ENCODE data around the gene SLC1A2. TPM values are rescaled to one million over a fixed set of nuclear protein-coding genes. Genes with fewer than 3 reads are reported as not detected.

Gene SLC1A2
- total and polyA plus RNA-seq, 2 donors (not counting 3 experiments of a cell fraction or from before 2014, with no cell fraction given): not detected

DNA sequence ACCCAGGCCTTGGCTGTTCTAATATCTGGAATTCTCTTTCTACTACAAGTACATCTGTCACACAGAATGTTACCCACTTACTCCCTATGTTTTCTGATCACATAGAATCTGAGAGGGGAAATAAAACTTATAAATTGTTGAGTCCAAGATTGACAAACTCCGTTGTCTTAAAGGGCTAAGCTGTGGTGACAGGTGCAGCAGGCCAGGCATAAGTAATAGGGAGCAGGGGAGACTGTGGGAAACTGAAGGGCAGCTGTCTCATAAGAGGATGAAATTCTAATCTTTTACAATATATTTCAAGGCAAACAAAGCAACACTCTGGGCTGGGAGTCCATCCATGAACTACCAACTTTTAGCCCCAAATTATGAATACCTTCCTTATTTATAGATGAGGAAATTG, 133.9 kb downstream of the SLC1A2 start:
- no TSS peak for BruUV-seq (replicated peaks)
- no peaks in the 10 kb centered on the region for H3K27me3 ChIP-seq (ENCODE audit: control insufficient read depth in 2 of 2, insufficient read depth in 2 of 2, low read length in 2 of 2)
- dilution Hi-C loops (cut with MboI; ENCODE audit: extremely low pct_ligation_motif_present, low sequenced_read_pairs) (no loop called here), intact Hi-C loops (cut with micrococcal nuclease) (no loop called here)
- TF ChIP-seq, protein P1, sequence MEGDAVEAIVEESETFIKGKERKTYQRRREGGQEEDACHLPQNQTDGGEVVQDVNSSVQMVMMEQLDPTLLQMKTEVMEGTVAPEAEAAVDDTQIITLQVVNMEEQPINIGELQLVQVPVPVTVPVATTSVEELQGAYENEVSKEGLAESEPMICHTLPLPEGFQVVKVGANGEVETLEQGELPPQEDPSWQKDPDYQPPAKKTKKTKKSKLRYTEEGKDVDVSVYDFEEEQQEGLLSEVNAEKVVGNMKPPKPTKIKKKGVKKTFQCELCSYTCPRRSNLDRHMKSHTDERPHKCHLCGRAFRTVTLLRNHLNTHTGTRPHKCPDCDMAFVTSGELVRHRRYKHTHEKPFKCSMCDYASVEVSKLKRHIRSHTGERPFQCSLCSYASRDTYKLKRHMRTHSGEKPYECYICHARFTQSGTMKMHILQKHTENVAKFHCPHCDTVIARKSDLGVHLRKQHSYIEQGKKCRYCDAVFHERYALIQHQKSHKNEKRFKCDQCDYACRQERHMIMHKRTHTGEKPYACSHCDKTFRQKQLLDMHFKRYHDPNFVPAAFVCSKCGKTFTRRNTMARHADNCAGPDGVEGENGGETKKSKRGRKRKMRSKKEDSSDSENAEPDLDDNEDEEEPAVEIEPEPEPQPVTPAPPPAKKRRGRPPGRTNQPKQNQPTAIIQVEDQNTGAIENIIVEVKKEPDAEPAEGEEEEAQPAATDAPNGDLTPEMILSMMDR (IDR thresholded peaks at IDR 0.05; ENCODE audit: extremely low read depth in 1 of 2, insufficient read depth in 1 of 2, low read depth in 1 of 2, low read length in 2 of 2): no peak
- TF ChIP-seq MYC (IDR thresholded peaks at IDR 0.05; ENCODE audit: low read depth, low read length) (no peak), EZH2 (IDR thresholded peaks at IDR 0.05; ENCODE audit: borderline replicate concordance, low read depth, low read length, severe bottlenecking) (no peak), POLR2A (IDR thresholded peaks at IDR 0.05; ENCODE audit: low read depth, low read length) (no peak)
- H3K4me2 ChIP-seq (ENCODE audit: insufficient read depth, low read length): no peak overlapping the region
- no peaks in the 10 kb centered on the region for H3K9me3 ChIP-seq (replicated peaks; ENCODE audit: control insufficient read depth, insufficient read depth, low read length)
- H3K27ac ChIP-seq (ENCODE audit: insufficient read depth, low read depth, low read length): no peak overlapping the region
- H3K9ac ChIP-seq (replicated peaks; ENCODE audit: extremely low read depth, insufficient read depth, low read length): no peak overlapping the region
- POLR2A ChIA-PET: no interaction called here
- DNase-seq (ENCODE audit: low read depth, low spot score) (no peak), FAIRE-seq (no peak)
- H3K9me1 ChIP-seq (replicated peaks; ENCODE audit: control insufficient read depth, extremely low read depth, insufficient read depth, low read length): no peaks in the 10 kb centered on the region
- peaks cover 12% of the 10 kb centered on the region for H3K4me1 ChIP-seq (ENCODE audit: control insufficient read depth, extremely low read depth, insufficient read depth, low read length)
- no peak overlapping the region for H3K4me3 ChIP-seq (replicated peaks in 1 of 3; ENCODE audit: insufficient read depth in 1 of 3, low read depth in 1 of 3, low read length in 3 of 3)
- CTCF ChIA-PET: no interaction called here
- H4K20me1 ChIP-seq (replicated peaks; ENCODE audit: control insufficient read depth, extremely low read depth, insufficient read depth, low read length): no peaks in the 10 kb centered on the region
- H3K36me3 ChIP-seq (ENCODE audit: control insufficient read depth in 2 of 2, extremely low read depth in 1 of 2, insufficient read depth in 2 of 2, low read length in 2 of 2): no peaks in the 10 kb centered on the region
- H2AFZ ChIP-seq (ENCODE audit: low read depth, low read length): no peak overlapping the region
- H3K79me2 ChIP-seq (ENCODE audit: control insufficient read depth, insufficient read depth, low read length): no peaks in the 10 kb centered on the region

- dilution Hi-C loops (cut with MboI; ENCODE audit: extremely low pct_ligation_motif_present, low sequenced_read_pairs): no loop called here
- Histone ChIP-seq H4K20me1 (replicated peaks; ENCODE audit: control insufficient read depth, extremely low read depth, insufficient read depth, low read length) (no peaks in the 10 kb centered on the region), H3K27me3 (ENCODE audit: control insufficient read depth in 2 of 2, insufficient read depth in 2 of 2, low read length in 2 of 2) (no peaks in the 10 kb centered on the region), H3K36me3 (ENCODE audit: control insufficient read depth in 2 of 2, extremely low read depth in 1 of 2, insufficient read depth in 2 of 2, low read length in 2 of 2) (no peaks in the 10 kb centered on the region), H3K4me2 (ENCODE audit: insufficient read depth, low read length) (no peak overlapping the region), H3K9me1 (replicated peaks; ENCODE audit: control insufficient read depth, extremely low read depth, insufficient read depth, low read length) (no peaks in the 10 kb centered on the region), H3K4me1 (ENCODE audit: control insufficient read depth, extremely low read depth, insufficient read depth, low read length) (no peaks in the 10 kb centered on the region), H3K9me3 (replicated peaks; ENCODE audit: control insufficient read depth, insufficient read depth, low read length) (no peaks in the 10 kb centered on the region), H2AFZ (ENCODE audit: low read depth, low read length) (no peak overlapping the region), H3K79me2 (ENCODE audit: control insufficient read depth, insufficient read depth, low read length) (no peaks in the 10 kb centered on the region), H3K4me3 (replicated peaks in 1 of 3; ENCODE audit: insufficient read depth in 1 of 3, low read depth in 1 of 3, low read length in 3 of 3) (no peak overlapping the region), H3K9ac (replicated peaks; ENCODE audit: extremely low read depth, insufficient read depth, low read length) (no peak overlapping the region), H3K27ac (ENCODE audit: insufficient read depth, low read depth, low read length) (no peak overlapping the region)
- no TSS peak for BruUV-seq (replicated peaks)
- TF ChIP-seq, protein P1 (IDR thresholded peaks at IDR 0.05; ENCODE audit: extremely low read depth in 1 of 2, insufficient read depth in 1 of 2, low read depth in 1 of 2, low read length in 2 of 2): no peak
- TF ChIP-seq MAX (IDR thresholded peaks at IDR 0.05; ENCODE audit: insufficient read depth, insufficient read length): no peak
- no peak for TF ChIP-seq GATA2 (IDR thresholded peaks at IDR 0.05; ENCODE audit: insufficient read depth, insufficient read length, low read depth, low read length)
- no peak for TF ChIP-seq MYC (IDR thresholded peaks at IDR 0.05; ENCODE audit: low read depth, low read length)
- no peak for TF ChIP-seq EZH2 (IDR thresholded peaks at IDR 0.05; ENCODE audit: borderline replicate concordance, low read depth, low read length, severe bottlenecking)
- no peak for TF ChIP-seq JUN (IDR thresholded peaks at IDR 0.05; ENCODE audit: borderline replicate concordance, insufficient read depth, insufficient read length, low read depth)
- no peak for TF ChIP-seq POLR2AphosphoS5 (IDR thresholded peaks at IDR 0.05; ENCODE audit: insufficient read depth, low read depth, low read length)
- no peak for TF ChIP-seq POLR2A (IDR thresholded peaks at IDR 0.05; ENCODE audit: low read depth, low read length)
- no peak for TF ChIP-seq FOS (IDR thresholded peaks at IDR 0.05; ENCODE audit: borderline replicate concordance, insufficient read depth, low read length)
- CTCF ChIA-PET: no interaction called here
- intact Hi-C loops (cut with micrococcal nuclease): no loop called here
- FAIRE-seq: no peak
- POLR2A ChIA-PET: no interaction called here
- no peak for DNase-seq (ENCODE audit: low read depth, low spot score)
Measured at GRCh38 chr11:35282221-35282882, 137.0 kb downstream of the SLC1A2 start.

All from endothelial cell of umbilical vein (primary cell).